Choroid plexus epithelial cell (primary cell): ENCODE data around the gene MYOF.

Experiments used
- DNase-seq: peaks from one replicate; pipeline ENCODE4 v3.0.0-alpha.2; 2010; ENCODE audit warnings: low read depth
- H3K4me3 ChIP-seq: 2 replicates; pipeline ENCODE4 v1.5.1; 2011; ENCODE audit warnings: low read depth, mild to moderate bottlenecking, control low read depth, low read length, moderate library complexity
- CTCF ChIP-seq: conservative IDR thresholded peaks from 2 replicates; pipeline ENCODE4 v1.5.1; 2011; ENCODE audit warnings: low read depth, mild to moderate bottlenecking, control low read depth, inconsistent platforms, low read length, moderate library complexity

The MYOF gene

GRCh38 chr10:93384006-93384405, 98.1 kb downstream of the MYOF start:
- TF ChIP-seq CTCF = no peak
- H3K4me3 ChIP-seq = no peak overlapping the region
- DNase-seq = no peak

- TF ChIP-seq CTCF = no peak
- DNase-seq = peak; percentile 90
- no peak overlapping the region for H3K4me3 ChIP-seq
Observed at GRCh38 chr10:93383562-93383981, 98.6 kb downstream of the MYOF start.

GRCh38 chr10:93379731-93380575, 102.2 kb downstream of the MYOF start:
- TF ChIP-seq CTCF = no peak
- peak; percentile 86 for DNase-seq
- H3K4me3 ChIP-seq = no peak overlapping the region

GRCh38 chr10:93378997-93379730, 103.0 kb downstream of the MYOF start:
- H3K4me3 ChIP-seq = no peak overlapping the region
- no peak for TF ChIP-seq CTCF
- peak; percentile 43 for DNase-seq

- TF ChIP-seq CTCF = no peak
- no peak overlapping the region for H3K4me3 ChIP-seq
- DNase-seq = no peak
Observed at GRCh38 chr10:93378039-93378438, 104.1 kb downstream of the MYOF start.

GRCh38 chr10:93376372-93377293, 105.5 kb downstream of the MYOF start:
- TF ChIP-seq CTCF = peak; percentile 86
- no peak overlapping the region for H3K4me3 ChIP-seq
- DNase-seq = peak; percentile 94
